Measurements from ENCODE around the gene CCDC97. TPM values are rescaled to one million over a fixed set of nuclear protein-coding genes. Genes with fewer than 3 reads are reported as not detected.

The CCDC97 gene
- total RNA-seq, 1 experiment from 2014 or later, result 31.4 TPM

DNA sequence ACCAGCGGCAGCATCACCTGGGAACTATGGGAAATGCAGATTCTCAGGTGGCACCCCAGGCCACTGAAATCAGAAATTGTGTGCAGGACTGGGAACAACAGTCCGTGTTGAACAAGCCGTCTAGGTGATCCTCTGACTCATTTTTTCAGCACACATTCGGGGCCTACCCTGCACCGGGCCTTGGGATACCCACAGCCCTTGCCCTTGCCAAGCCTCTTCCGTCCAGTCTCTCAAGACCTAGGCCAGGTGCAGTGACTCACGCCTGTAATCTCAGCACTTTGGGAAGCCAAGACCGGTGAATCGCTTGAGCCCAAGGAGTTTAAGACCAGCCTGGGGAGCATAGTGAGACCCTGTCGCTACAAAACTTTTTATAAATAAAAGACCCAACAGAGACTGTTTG lies 25.5 kb downstream of the CCDC97 start:
- ChIA-PET POLR2A (no interaction called here), CTCF (interaction anchor here (0.7 to 1.8 kb wide), 4 partner anchors 11 to 868 kb away, joined by 3 to 5 read pairs (median 3); no protein-coding TSS in a partner anchor)
- DNase-seq (ENCODE audit: low spot score) (no peak), ATAC-seq (no peak)
- peaks cover 25% of the 10 kb centered on the region for H3K4me1 Mint-ChIP-seq
- no peaks in the 10 kb centered on the region for H3K36me3 Mint-ChIP-seq
- no peak overlapping the region for H3K4me3 Mint-ChIP-seq
- H3K9me3 Mint-ChIP-seq, result no peaks in the 10 kb centered on the region
- TF ChIP-seq MYBL2 (CRISPR knock-in tag; IDR thresholded peaks at IDR 0.05), result no peak
- TF ChIP-seq TEAD4 (CRISPR knock-in tag; IDR thresholded peaks at IDR 0.05), result no peak
- TF ChIP-seq ZBTB43 (CRISPR knock-in tag; IDR thresholded peaks at IDR 0.05), result no peak
- TF ChIP-seq ZNF219 (CRISPR knock-in tag; IDR thresholded peaks at IDR 0.05; ENCODE audit: borderline replicate concordance), result no peak
- no peak for TF ChIP-seq NR2C2 (CRISPR knock-in tag; IDR thresholded peaks at IDR 0.05)
- no peak for TF ChIP-seq ZNF121 (CRISPR knock-in tag; IDR thresholded peaks at IDR 0.05)
- no peak for TF ChIP-seq GABPB1 (CRISPR knock-in tag; IDR thresholded peaks at IDR 0.05)
- TF ChIP-seq, protein P1, sequence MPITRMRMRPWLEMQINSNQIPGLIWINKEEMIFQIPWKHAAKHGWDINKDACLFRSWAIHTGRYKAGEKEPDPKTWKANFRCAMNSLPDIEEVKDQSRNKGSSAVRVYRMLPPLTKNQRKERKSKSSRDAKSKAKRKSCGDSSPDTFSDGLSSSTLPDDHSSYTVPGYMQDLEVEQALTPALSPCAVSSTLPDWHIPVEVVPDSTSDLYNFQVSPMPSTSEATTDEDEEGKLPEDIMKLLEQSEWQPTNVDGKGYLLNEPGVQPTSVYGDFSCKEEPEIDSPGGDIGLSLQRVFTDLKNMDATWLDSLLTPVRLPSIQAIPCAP (CRISPR knock-in tag; IDR thresholded peaks at IDR 0.05), result no peak
- no peak for TF ChIP-seq ESRRA (CRISPR knock-in tag; IDR thresholded peaks at IDR 0.05; ENCODE audit: borderline replicate concordance)
- no peak overlapping the region for H3K27ac Mint-ChIP-seq
- H3K27me3 Mint-ChIP-seq (ENCODE audit: low read depth), result peaks cover 19% of the 10 kb centered on the region

- no peak for ATAC-seq
- Mint-ChIP-seq H3K4me3 (no peak overlapping the region), H3K9me3 (no peaks in the 10 kb centered on the region), H3K27me3 (ENCODE audit: low read depth) (no peaks in the 10 kb centered on the region), H3K4me1 (no peaks in the 10 kb centered on the region), H3K36me3 (no peaks in the 10 kb centered on the region), H3K27ac (no peak overlapping the region)
- no peak for DNase-seq (ENCODE audit: low spot score)
- ChIA-PET CTCF (interaction anchor here (0.7 kb wide), 1 partner anchor 1101 kb away, joined by 6 read pairs; no protein-coding TSS in a partner anchor), POLR2A (no interaction called here)
- TF ChIP-seq NR3C1 (CRISPR knock-in tag; conservative IDR thresholded peaks at IDR 0.05; ENCODE audit: low read depth), result no peak
- no peak for TF ChIP-seq ESRRA (CRISPR knock-in tag; IDR thresholded peaks at IDR 0.05; ENCODE audit: borderline replicate concordance)
- TF ChIP-seq HMGA2 (CRISPR knock-in tag; IDR thresholded peaks at IDR 0.05), result no peak
- TF ChIP-seq ZNF532 (CRISPR knock-in tag; IDR thresholded peaks at IDR 0.05; ENCODE audit: borderline replicate concordance), result no peak
- TF ChIP-seq TEAD4 (CRISPR knock-in tag; IDR thresholded peaks at IDR 0.05), result no peak
- TF ChIP-seq, protein P2, sequence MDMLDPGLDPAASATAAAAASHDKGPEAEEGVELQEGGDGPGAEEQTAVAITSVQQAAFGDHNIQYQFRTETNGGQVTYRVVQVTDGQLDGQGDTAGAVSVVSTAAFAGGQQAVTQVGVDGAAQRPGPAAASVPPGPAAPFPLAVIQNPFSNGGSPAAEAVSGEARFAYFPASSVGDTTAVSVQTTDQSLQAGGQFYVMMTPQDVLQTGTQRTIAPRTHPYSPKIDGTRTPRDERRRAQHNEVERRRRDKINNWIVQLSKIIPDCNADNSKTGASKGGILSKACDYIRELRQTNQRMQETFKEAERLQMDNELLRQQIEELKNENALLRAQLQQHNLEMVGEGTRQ (CRISPR knock-in tag; IDR thresholded peaks at IDR 0.05), result no peak
- no peak for TF ChIP-seq NR2C2 (CRISPR knock-in tag; IDR thresholded peaks at IDR 0.05)
- TF ChIP-seq ZBTB43 (CRISPR knock-in tag; IDR thresholded peaks at IDR 0.05), result no peak
- no peak for TF ChIP-seq CREM (CRISPR knock-in tag; IDR thresholded peaks at IDR 0.05)
- no peak for TF ChIP-seq IRF2 (CRISPR knock-in tag; IDR thresholded peaks at IDR 0.05; ENCODE audit: borderline replicate concordance, low read depth)
- TF ChIP-seq E2F4 (CRISPR knock-in tag; IDR thresholded peaks at IDR 0.05; ENCODE audit: borderline replicate concordance, low read depth), result no peak
- TF ChIP-seq ARID4B (CRISPR knock-in tag; IDR thresholded peaks at IDR 0.05; ENCODE audit: borderline replicate concordance), result no peak
- TF ChIP-seq, protein P3, sequence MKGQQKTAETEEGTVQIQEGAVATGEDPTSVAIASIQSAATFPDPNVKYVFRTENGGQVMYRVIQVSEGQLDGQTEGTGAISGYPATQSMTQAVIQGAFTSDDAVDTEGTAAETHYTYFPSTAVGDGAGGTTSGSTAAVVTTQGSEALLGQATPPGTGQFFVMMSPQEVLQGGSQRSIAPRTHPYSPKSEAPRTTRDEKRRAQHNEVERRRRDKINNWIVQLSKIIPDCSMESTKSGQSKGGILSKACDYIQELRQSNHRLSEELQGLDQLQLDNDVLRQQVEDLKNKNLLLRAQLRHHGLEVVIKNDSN (CRISPR knock-in tag; IDR thresholded peaks at IDR 0.05), result no peak
Measured at GRCh38 chr19:41339936-41340335, 30.0 kb downstream of the CCDC97 start.
